ENCODE results near the gene LMBR1. TPM values are rescaled to one million over a fixed set of nuclear protein-coding genes. Genes with fewer than 3 reads are reported as not detected.

Gene LMBR1
- total RNA-seq, 1 experiment from 2014 or later = 105 TPM

GRCh38 chr7:156898938-156899337 lies 6.0 kb upstream of the LMBR1 start:
- ChIA-PET POLR2A (interaction anchor here (2.1 kb wide), 1 partner anchor 51 kb away, joined by 9 read pairs; the partner anchor contains the start of gene NOM1), CTCF (interaction anchor here (0.7 to 1.0 kb wide), 4 partner anchors 38 to 567 kb away, joined by 3 to 4 read pairs (median 3); partner anchors contain the start of gene NOM1)
- no peak overlapping the region for H3K27ac Mint-ChIP-seq (ENCODE audit: low read depth, unreplicated experiment)
- peaks cover 40% of the 10 kb centered on the region for H3K4me1 Mint-ChIP-seq (ENCODE audit: insufficient read depth, unreplicated experiment)
- H3K9me3 Mint-ChIP-seq (ENCODE audit: unreplicated experiment) = no peaks in the 10 kb centered on the region
- H3K27me3 Mint-ChIP-seq (ENCODE audit: insufficient read depth, unreplicated experiment) = no peaks in the 10 kb centered on the region
- no peaks in the 10 kb centered on the region for H3K36me3 Mint-ChIP-seq (ENCODE audit: insufficient read depth, unreplicated experiment)
- no TSS peak for BruUV-seq (replicated peaks)
- no peak for TF ChIP-seq CTCF (IDR thresholded peaks at IDR 0.05; ENCODE audit: unreplicated experiment)
- intact Hi-C loops (cut with micrococcal nuclease) = no loop called here
- peak; percentile 49 for DNase-seq (ENCODE audit: unreplicated experiment)
- no peak overlapping the region for H3K4me3 Mint-ChIP-seq (ENCODE audit: unreplicated experiment)

GRCh38 chr7:156897673-156898072 lies 4.7 kb upstream of the LMBR1 start:
- Mint-ChIP-seq H3K4me1 (ENCODE audit: insufficient read depth, unreplicated experiment) (peaks cover 29% of the 10 kb centered on the region), H3K4me3 (ENCODE audit: unreplicated experiment) (no peak overlapping the region), H3K27me3 (ENCODE audit: insufficient read depth, unreplicated experiment) (no peaks in the 10 kb centered on the region), H3K9me3 (ENCODE audit: unreplicated experiment) (no peaks in the 10 kb centered on the region), H3K36me3 (ENCODE audit: insufficient read depth, unreplicated experiment) (no peaks in the 10 kb centered on the region), H3K27ac (ENCODE audit: low read depth, unreplicated experiment) (peak overlapping the region; percentile 17)
- ChIA-PET POLR2A (interaction anchor here (0.6 to 0.9 kb wide), 2 partner anchors 8 to 357 kb away, joined by 3 read pairs; no protein-coding TSS in a partner anchor), CTCF (no interaction called here)
- no peak for TF ChIP-seq CTCF (IDR thresholded peaks at IDR 0.05; ENCODE audit: unreplicated experiment)
- peak; percentile 51 for DNase-seq (ENCODE audit: unreplicated experiment)
- BruUV-seq (replicated peaks) = no TSS peak
- intact Hi-C loops (cut with micrococcal nuclease) = no loop called here

GRCh38 chr7:156896388-156897022 lies 3.5 kb upstream of the LMBR1 start:
- Mint-ChIP-seq H3K4me1 (ENCODE audit: insufficient read depth, unreplicated experiment) (peaks cover 26% of the 10 kb centered on the region), H3K36me3 (ENCODE audit: insufficient read depth, unreplicated experiment) (no peaks in the 10 kb centered on the region), H3K4me3 (ENCODE audit: unreplicated experiment) (no peak overlapping the region), H3K27me3 (ENCODE audit: insufficient read depth, unreplicated experiment) (no peaks in the 10 kb centered on the region), H3K9me3 (ENCODE audit: unreplicated experiment) (no peaks in the 10 kb centered on the region), H3K27ac (ENCODE audit: low read depth, unreplicated experiment) (no peak overlapping the region)
- CTCF ChIA-PET = no interaction called here
- POLR2A ChIA-PET = interaction anchor here (0.7 kb wide), 1 partner anchor 9 kb away, joined by 3 read pairs; no protein-coding TSS in a partner anchor
- intact Hi-C loops (cut with micrococcal nuclease) = no loop called here
- TF ChIP-seq CTCF (IDR thresholded peaks at IDR 0.05; ENCODE audit: unreplicated experiment) = no peak
- no TSS peak for BruUV-seq (replicated peaks)
- DNase-seq (ENCODE audit: unreplicated experiment) = no peak

GRCh38 chr7:156895024-156895780 lies 2.2 kb upstream of the LMBR1 start:
- intact Hi-C loops (cut with micrococcal nuclease) = no loop called here
- no peak for DNase-seq (ENCODE audit: unreplicated experiment)
- TF ChIP-seq CTCF (IDR thresholded peaks at IDR 0.05; ENCODE audit: unreplicated experiment) = no peak
- Mint-ChIP-seq H3K27ac (ENCODE audit: low read depth, unreplicated experiment) (peak overlapping the region; percentile 17), H3K27me3 (ENCODE audit: insufficient read depth, unreplicated experiment) (no peaks in the 10 kb centered on the region), H3K4me3 (ENCODE audit: unreplicated experiment) (peak overlapping the region; percentile 80), H3K4me1 (ENCODE audit: insufficient read depth, unreplicated experiment) (peaks cover 31% of the 10 kb centered on the region), H3K9me3 (ENCODE audit: unreplicated experiment) (no peaks in the 10 kb centered on the region), H3K36me3 (ENCODE audit: insufficient read depth, unreplicated experiment) (no peaks in the 10 kb centered on the region)
- no TSS peak for BruUV-seq (replicated peaks)
- ChIA-PET CTCF (no interaction called here), POLR2A (interaction anchor here (1.5 to 2.6 kb wide), 2 partner anchors 55 to 77 kb away, joined by 3 to 45 read pairs; partner anchors contain the start of gene NOM1)
